CD14-positive monocyte (primary cell): ENCODE measurements around the gene EIF4A3. TPM values are rescaled to one million over a fixed set of nuclear protein-coding genes. Genes with fewer than 3 reads are reported as not detected.

Experiments
- DNase-seq, 3 donors: peaks; one replicate each; pipeline ENCODE4 v3.0.0-alpha.2; 2011 to 2022
- H2AFZ ChIP-seq: 2 replicates; pipeline ENCODE4 v1.6.0; 2012; ENCODE audit warnings: mild to moderate bottlenecking, low read depth, low read length, inconsistent platforms; ENCODE audit not compliant: insufficient read depth, poor library complexity, severe bottlenecking
- H3K27ac ChIP-seq, 2 donors: 1 replicate in 1 of 2; 2 replicates in 1 of 2; pipeline ENCODE4 v1.5.1; 2012 to 2013; ENCODE audit warnings: low read length in 2 of 2, control low read depth in 1 of 2, inconsistent platforms in 1 of 2, low read depth in 1 of 2, mild to moderate bottlenecking in 1 of 2
- H3K27me3 ChIP-seq, 2 donors: one replicate each; pipeline versions ENCODE4 v1.6.0 to v1.6.1; 2011 to 2013; ENCODE audit warnings: low read length in 2 of 2; ENCODE audit not compliant: control insufficient read depth in 2 of 2, insufficient read depth in 2 of 2
- H3K36me3 ChIP-seq, 2 donors: replicated peaks in 1 of 2; 1 replicate in 1 of 2; 2 replicates in 1 of 2; pipeline versions ENCODE4 v1.5.1 to v1.6.1; 2012 to 2013; ENCODE audit warnings: low read length in 2 of 2, control low read depth in 1 of 2, inconsistent platforms in 1 of 2, mild to moderate bottlenecking in 1 of 2; ENCODE audit not compliant: insufficient read depth in 2 of 2, control insufficient read depth in 1 of 2
- H3K4me1 ChIP-seq, 2 donors: 1 replicate in 1 of 2; 2 replicates in 1 of 2; pipeline versions ENCODE4 v1.5.1 to v1.6.1; 2012 to 2013; ENCODE audit warnings: low read length in 2 of 2, control low read depth in 1 of 2, inconsistent platforms in 1 of 2, mild to moderate bottlenecking in 1 of 2, moderate library complexity in 1 of 2; ENCODE audit not compliant: insufficient read depth in 2 of 2, control insufficient read depth in 1 of 2
- H3K4me2 ChIP-seq: replicated peaks from 2 replicates; pipeline ENCODE3; 2012; ENCODE audit warnings: low read length, moderate library complexity, mild to moderate bottlenecking; ENCODE audit not compliant: poor library complexity, severe bottlenecking; ENCODE audit errors: extremely low read depth
- H3K4me3 ChIP-seq, 3 experiments: fragments of 200-600 bp in 1 of 3; sonication (generic) in 1 of 3; replicated peaks in 1 of 3; 1 replicate in 2 of 3; 2 replicates in 1 of 3; pipeline ENCODE4 v1.5.1; 2011 to 2013; ENCODE audit warnings: low read length in 3 of 3, mild to moderate bottlenecking in 3 of 3, control low read depth in 2 of 3, low read depth in 2 of 3, inconsistent platforms in 1 of 3, moderate library complexity in 1 of 3
- H3K79me2 ChIP-seq: 2 replicates; pipeline ENCODE4 v1.6.0; 2012; ENCODE audit warnings: mild to moderate bottlenecking, control low read depth, inconsistent platforms, low read length, moderate library complexity; ENCODE audit not compliant: insufficient read depth
- H3K9ac ChIP-seq: 2 replicates; pipeline ENCODE4 v1.6.0; 2017; ENCODE audit warnings: low read length, mild to moderate bottlenecking; ENCODE audit not compliant: insufficient read depth, poor library complexity, severe bottlenecking
- H3K9me3 ChIP-seq, 2 donors: replicated peaks in 1 of 2; 1 replicate in 1 of 2; 2 replicates in 1 of 2; pipeline versions ENCODE4 v1.5.1 to v1.6.1; 2012 to 2013; ENCODE audit warnings: low read length in 2 of 2, control low read depth in 1 of 2; ENCODE audit not compliant: control insufficient read depth in 1 of 2, insufficient read depth in 1 of 2
- H4K20me1 ChIP-seq: 2 replicates; pipeline ENCODE4 v1.6.0; 2012; ENCODE audit warnings: mild to moderate bottlenecking, low read length, control low read depth, moderate library complexity; ENCODE audit not compliant: insufficient read depth
- H3K27ac Mint-ChIP-seq, 7 donors: one replicate each; pipeline ENCODE4 v1.8.0; 2020; ENCODE audit warnings: mild to moderate bottlenecking in 7 of 7, mixed read lengths in 7 of 7, moderate library complexity in 6 of 7, inconsistent platforms in 2 of 7
- H3K27me3 Mint-ChIP-seq, 3 donors: one replicate each; pipeline ENCODE4 v1.8.0; 2021 to 2022; ENCODE audit warnings: low read depth in 3 of 3, mild to moderate bottlenecking in 3 of 3, mixed read lengths in 3 of 3, moderate library complexity in 3 of 3, inconsistent platforms in 1 of 3
- H3K36me3 Mint-ChIP-seq, 2 donors: one replicate each; pipeline ENCODE4 v1.8.0; 2020; ENCODE audit warnings: mixed read lengths in 2 of 2, inconsistent platforms in 1 of 2, mild to moderate bottlenecking in 1 of 2
- H3K4me1 Mint-ChIP-seq: one replicate; pipeline ENCODE4 v1.8.0; 2020; ENCODE audit warnings: mild to moderate bottlenecking, mixed read lengths
- H3K4me3 Mint-ChIP-seq, 2 donors: one replicate each; pipeline ENCODE4 v1.8.0; 2020; ENCODE audit warnings: mild to moderate bottlenecking in 2 of 2, mixed read lengths in 2 of 2, moderate library complexity in 1 of 2
- H3K9me3 Mint-ChIP-seq, 7 donors: one replicate each; pipeline ENCODE4 v1.8.0; 2020 to 2022; ENCODE audit warnings: mixed read lengths in 7 of 7, mild to moderate bottlenecking in 6 of 7, moderate library complexity in 6 of 7, inconsistent platforms in 2 of 7
- CTCF ChIP-seq: fragments of 200-600 bp; IDR thresholded peaks from one replicate; pipeline ENCODE4 v1.8.0; 2022; ENCODE audit warnings: antibody characterized with exemption, mild to moderate bottlenecking
- WGBS: methylation state at CpG from one replicate; pipeline ENCODE4 v1.1.5; 2013; ENCODE audit warnings: missing lambda C conversion rate; ENCODE audit not compliant: insufficient coverage; 5-methylcytosine and 5-hydroxymethylcytosine counted together
- intact Hi-C, 2 donors: fragments of 100-400 bp; cut with micrococcal nuclease; formaldehyde crosslinking; loops; one replicate each; pipeline versions ENCODE4 v1.15.0 to v1.15.1; 2023
- polyA plus RNA-seq, 3 donors: library from polyadenylated mRNA; depleted of rRNA in 1 of 3; unstranded in 2 of 3; stranded (reverse) in 1 of 3; fragments of 300-500 nt in 2 of 3; fragments of >200 nt in 1 of 3; fragmentation: Illumina TruSeq in 2 of 3; gene quantifications; 1 replicate in 2 of 3; 2 replicates in 1 of 3; pipeline ENCODE4 v1.2.3, GENCODE V29; 2012 to 2021

The EIF4A3 gene
- polyA plus RNA-seq, 3 donors, result 101 to 180 (median 106) TPM

- no peak overlapping the region for H3K4me3 Mint-ChIP-seq
- TF ChIP-seq CTCF, result no peak
Observed at GRCh38 chr17:80114758-80115157, 32.2 kb downstream of the EIF4A3 start.

GRCh38 chr17:80113033-80113484 lies 33.9 kb downstream of the EIF4A3 start:
- Histone ChIP-seq H3K79me2 (no peaks in the 10 kb centered on the region), H3K36me3 (peaks cover 49 to 64% of the 10 kb centered on the region in 2 donors), H3K27ac (no peak overlapping the region), H2AFZ (no peak overlapping the region), H3K9me3 (no peaks in the 10 kb centered on the region), H3K4me2 (no peak overlapping the region), H3K27me3 (no peaks in the 10 kb centered on the region), H4K20me1 (no peaks in the 10 kb centered on the region), H3K4me1 (no peaks in the 10 kb centered on the region), H3K9ac (no peak overlapping the region), H3K4me3 (no peak overlapping the region)
- no peak for DNase-seq
- no peak for TF ChIP-seq CTCF
- peaks cover 0 to 2% (median 0%) of the 10 kb centered on the region in 7 donors for H3K9me3 Mint-ChIP-seq
- H3K27me3 Mint-ChIP-seq, result peaks cover 0 to 2% (median 0%) of the 10 kb centered on the region in 3 donors
- 75% methylated on average over 4 of the region's 20 CpGs for WGBS
- peak overlapping the region in 1 of 7 donors; percentile 19 for H3K27ac Mint-ChIP-seq
- peaks cover 57 to 96% of the 10 kb centered on the region in 2 donors for H3K36me3 Mint-ChIP-seq
- intact Hi-C loops, result no loop called here
- no peak overlapping the region for H3K4me3 Mint-ChIP-seq
- H3K4me1 Mint-ChIP-seq, result no peaks in the 10 kb centered on the region

More at GRCh38 chr17:80114758-80115157, 32.2 kb downstream of the EIF4A3 start:
- intact Hi-C loops, result no loop called here
- Histone ChIP-seq H3K36me3 (peaks cover 50 to 62% of the 10 kb centered on the region in 2 donors), H3K9ac (no peak overlapping the region), H2AFZ (no peak overlapping the region), H3K9me3 (no peaks in the 10 kb centered on the region), H3K4me1 (no peaks in the 10 kb centered on the region), H3K79me2 (no peaks in the 10 kb centered on the region), H3K27me3 (no peaks in the 10 kb centered on the region), H3K4me3 (no peak overlapping the region), H3K4me2 (no peak overlapping the region), H3K27ac (no peak overlapping the region), H4K20me1 (no peaks in the 10 kb centered on the region)
- peaks cover 53 to 96% of the 10 kb centered on the region in 2 donors for H3K36me3 Mint-ChIP-seq
- peaks cover 0 to 2% (median 0%) of the 10 kb centered on the region in 3 donors for H3K27me3 Mint-ChIP-seq
- no peaks in the 10 kb centered on the region for H3K4me1 Mint-ChIP-seq
- no peak overlapping the region for H3K27ac Mint-ChIP-seq
- H3K9me3 Mint-ChIP-seq, result peaks cover 0 to 2% (median 0%) of the 10 kb centered on the region in 7 donors
- WGBS, result 96% methylated on average over 4 of the region's 7 CpGs
- DNase-seq, result no peak
